ENCODE measurements around the gene ZNRD2. TPM values are rescaled to one million over a fixed set of nuclear protein-coding genes. Genes with fewer than 3 reads are reported as not detected.
"Not testable (repeated sequence)": the region's sequence is repeated elsewhere in the genome, so short reads cannot be mapped to it uniquely, and the experiment has no call there.

The ZNRD2 gene, protein sequence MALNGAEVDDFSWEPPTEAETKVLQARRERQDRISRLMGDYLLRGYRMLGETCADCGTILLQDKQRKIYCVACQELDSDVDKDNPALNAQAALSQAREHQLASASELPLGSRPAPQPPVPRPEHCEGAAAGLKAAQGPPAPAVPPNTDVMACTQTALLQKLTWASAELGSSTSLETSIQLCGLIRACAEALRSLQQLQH
- 10 to 100 TPM; 50.0 to 72.9 (median 58.8) TPM for polyA plus RNA-seq

DNA sequence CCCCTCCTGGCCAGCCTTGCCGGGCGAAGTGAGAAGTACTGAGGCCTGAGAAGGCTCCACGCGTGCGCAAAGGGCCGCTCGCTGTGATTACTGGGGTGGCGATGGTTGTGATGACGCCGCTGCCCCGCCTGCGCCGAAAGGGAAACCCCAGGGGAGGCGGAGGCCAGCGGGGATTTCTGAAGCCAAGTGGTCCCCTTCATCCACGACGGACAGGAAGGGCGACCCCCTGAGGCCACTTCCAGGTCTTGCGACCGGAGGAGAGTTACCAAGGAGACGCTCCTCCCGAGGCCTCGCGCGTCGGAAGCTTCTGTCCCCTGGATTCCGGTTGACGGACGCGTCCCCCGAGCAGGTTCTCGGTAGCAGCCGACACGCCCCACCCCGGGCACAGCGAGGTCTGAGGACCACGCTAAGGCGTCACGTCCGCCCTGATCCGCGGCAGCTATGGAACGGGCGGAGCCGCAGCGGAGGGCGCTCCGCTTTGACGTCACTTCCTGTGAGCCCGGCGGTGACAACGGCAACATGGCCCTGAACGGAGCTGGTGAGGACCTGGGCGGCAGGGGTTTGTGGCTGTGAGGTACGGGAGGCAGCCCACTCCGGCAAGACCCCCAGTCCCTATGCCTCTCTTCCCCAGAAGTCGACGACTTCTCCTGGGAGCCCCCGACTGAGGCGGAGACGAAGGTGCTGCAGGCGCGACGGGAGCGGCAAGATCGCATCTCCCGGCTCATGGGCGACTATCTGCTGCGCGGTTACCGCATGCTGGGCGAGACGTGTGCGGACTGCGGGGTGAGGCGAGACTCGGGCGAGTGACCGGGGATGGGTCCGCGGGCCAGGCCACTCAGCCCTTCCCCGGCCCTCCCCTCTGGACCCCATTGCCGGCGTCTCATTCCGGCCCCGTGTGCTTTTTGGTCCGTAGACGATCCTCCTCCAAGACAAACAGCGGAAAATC, at the start of gene ZNRD2:
ZNRD2 (plus strand) TSS at position 505 of the 946 bp plus-strand sequence; CDS start at position 520, 15 bp downstream.
- WGBS, 3 donors, result 0% methylated on average over 89 of the region's 89 CpGs
- H3K27ac ChIP-seq (ENCODE audit: low read depth, low read length), result peak within 1 kb of the TSS; percentile 61

DNA sequence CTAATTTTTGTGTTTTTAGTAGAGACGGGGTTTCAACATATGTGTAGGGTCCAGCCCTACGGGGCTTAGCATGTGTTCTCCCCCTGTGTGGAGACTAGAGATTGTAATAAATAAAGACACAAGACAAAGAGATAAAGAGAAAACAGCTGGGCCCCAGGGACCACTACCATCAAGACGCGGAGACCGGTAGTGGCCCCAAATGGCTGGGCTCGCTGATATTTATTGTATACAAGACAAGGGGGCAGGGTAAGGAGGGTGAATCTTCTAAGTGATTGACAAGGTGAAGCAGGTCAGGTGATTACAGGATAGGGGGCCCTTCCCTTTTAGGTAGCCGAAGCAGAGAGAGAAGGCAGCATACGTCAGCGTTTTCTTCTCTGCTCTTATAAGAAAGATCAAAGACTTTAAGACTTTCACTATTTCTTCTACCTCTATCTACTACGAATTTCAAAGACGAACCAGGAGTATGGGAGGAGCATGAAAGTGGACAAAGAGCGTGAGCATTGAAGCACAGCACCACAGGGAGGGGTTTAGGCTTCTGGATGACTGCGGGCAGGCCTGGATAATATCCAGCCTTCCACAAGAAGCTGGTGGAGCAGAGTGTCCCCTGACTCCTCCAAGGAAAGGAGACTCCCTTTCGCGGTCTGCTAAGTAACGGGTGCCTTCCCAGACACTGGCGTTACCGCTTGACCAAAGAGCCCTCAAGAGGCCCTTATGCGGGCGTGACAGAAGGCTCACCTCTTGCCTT, 48.3 kb upstream of the ZNRD2 start:
- H3K27ac ChIP-seq (ENCODE audit: low read depth, low read length), result not testable (repeated sequence)
- WGBS, 3 donors, result 77 to 83% (median 79%) methylated on average over 20 of the region's 20 CpGs

DNA sequence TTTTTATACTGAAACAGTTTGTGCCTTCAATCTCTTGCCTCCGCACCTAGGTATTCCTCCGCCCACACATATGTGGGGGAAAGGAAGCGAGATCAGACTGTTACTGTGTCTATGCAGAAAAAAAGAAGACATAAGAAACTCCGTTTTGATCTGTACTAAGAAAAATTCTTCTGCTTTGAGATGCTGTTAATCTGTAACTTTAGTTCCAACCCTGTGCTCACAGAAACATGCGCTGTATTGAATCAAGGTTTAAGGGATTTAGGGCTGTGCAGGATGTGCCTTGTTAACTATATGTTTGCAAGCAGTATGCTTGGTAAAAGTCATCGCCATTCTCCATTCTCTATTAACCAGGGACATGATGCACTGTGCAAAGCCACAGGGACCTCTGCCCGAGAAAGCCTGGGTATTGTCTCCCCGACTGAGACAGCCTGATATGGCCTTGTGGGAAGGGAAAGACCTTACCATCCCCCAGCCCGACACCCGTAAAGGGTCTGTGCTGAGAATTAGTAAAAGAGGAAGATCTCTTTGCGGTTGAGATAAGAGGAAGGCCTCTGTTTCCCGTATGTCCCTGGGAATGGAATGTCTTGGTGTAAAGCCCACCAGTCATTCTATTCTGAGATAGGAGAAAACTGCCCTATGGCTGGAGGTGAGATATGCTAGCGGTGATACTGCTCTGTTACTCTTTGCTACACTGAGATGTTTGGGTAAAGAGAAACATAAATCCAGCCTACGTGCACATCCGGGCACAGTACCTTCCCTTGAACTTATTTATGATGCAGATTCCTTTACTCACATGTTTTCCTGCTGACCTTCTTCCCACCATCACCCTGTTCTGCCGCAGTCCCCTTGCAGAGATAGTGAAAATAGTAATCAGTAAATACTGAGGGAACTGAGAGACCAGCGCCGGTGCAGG, 47.3 kb upstream of the ZNRD2 start:
- 56 to 61% (median 60%) methylated on average over 18 of the region's 18 CpGs for WGBS, 3 donors
- not testable (repeated sequence) for H3K27ac ChIP-seq (ENCODE audit: low read depth, low read length)

- WGBS, 3 donors, result 81 to 90% (median 87%) methylated on average over 7 of the region's 7 CpGs
- not testable (repeated sequence) for H3K27ac ChIP-seq (ENCODE audit: low read depth, low read length)
Observed at GRCh38 chr11:65523631-65523968, 46.7 kb upstream of the ZNRD2 start.

DNA sequence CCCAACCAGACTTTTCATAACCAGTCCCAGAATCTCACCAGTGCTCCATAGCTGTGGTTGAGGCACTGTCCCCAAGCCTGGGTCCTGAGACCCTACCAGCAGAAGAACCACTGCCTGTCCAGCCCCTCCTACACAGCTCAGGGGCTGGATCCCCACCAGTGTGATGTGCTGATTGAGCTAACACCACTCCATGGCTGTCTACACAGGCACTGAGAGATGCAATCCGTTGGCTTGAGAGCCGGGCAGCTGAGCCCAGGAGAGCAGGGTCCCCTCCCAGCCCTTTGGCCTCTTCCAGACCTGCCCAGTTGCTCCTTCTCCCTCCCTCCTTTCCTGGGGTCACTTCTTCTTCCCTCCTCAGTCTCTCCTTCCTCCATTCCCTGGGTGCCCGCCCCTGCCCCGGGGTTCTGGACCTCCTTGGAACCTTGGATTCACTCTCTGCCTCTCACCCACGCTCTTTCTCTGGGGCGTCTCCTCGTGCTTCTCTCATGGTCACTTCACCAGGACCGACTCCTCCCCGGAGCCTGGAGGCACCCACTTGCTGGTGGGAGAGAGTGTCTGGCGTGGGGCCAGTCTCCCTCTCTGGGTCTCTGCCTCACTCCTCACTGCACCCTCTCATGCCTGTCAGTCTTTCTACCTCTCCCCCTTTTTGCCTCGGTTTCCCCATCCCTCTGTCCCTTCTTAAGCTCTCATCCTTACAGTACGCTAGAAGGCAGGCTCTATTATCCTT, 46.1 kb upstream of the ZNRD2 start:
- 37 to 53% (median 39%) methylated on average over 12 of the region's 12 CpGs for WGBS, 3 donors
- no peak overlapping the region for H3K27ac ChIP-seq (ENCODE audit: low read depth, low read length)

DNA sequence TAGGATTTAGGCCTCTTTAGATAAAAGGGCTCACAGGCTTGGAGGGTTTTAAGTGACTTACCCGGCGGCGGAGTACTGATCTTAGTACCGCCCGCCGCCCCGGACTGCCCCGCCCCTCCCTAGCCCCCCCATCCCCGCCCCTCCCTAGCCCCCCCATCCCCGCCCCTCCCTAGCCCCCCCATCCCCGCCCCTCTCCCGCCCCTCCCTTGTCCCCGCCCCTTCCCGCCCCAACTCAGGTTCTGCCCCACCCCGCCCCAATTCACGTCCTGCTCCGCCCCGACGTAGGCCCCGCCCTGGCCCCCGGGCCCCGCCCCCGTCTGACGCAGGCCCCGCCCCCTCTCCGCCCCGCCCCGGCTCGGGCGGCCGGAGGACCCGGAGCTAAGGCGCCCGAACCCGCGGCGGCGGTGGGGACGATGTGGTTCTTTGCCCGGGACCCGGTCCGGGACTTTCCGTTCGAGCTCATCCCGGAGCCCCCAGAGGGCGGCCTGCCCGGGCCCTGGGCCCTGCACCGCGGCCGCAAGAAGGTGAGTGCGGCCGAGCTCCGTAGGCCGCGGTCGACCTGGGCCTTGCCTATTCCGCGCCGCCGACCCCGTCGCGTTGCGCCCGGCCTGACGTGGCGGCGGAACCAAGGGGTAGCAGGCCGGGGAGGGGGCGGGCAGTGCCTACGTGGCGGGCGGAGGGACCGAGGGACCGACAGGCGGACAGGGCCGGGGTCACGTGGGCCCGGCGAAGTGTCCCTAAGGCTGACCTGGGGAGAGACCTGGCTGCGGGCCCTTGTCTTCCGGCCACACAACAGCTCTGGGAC, 45.3 kb upstream of the ZNRD2 start, which contains the start of gene SCYL1:
SCYL1 (plus strand) TSS at position 343 of the 805 bp plus-strand sequence; CDS start at position 414, 71 bp downstream.
- H3K27ac ChIP-seq (ENCODE audit: low read depth, low read length), result no peak within 1 kb of the TSS
- WGBS, 3 donors, result 0 to 2% (median 1%) methylated on average over 40 to 82 of the region's 82 CpGs

DNA sequence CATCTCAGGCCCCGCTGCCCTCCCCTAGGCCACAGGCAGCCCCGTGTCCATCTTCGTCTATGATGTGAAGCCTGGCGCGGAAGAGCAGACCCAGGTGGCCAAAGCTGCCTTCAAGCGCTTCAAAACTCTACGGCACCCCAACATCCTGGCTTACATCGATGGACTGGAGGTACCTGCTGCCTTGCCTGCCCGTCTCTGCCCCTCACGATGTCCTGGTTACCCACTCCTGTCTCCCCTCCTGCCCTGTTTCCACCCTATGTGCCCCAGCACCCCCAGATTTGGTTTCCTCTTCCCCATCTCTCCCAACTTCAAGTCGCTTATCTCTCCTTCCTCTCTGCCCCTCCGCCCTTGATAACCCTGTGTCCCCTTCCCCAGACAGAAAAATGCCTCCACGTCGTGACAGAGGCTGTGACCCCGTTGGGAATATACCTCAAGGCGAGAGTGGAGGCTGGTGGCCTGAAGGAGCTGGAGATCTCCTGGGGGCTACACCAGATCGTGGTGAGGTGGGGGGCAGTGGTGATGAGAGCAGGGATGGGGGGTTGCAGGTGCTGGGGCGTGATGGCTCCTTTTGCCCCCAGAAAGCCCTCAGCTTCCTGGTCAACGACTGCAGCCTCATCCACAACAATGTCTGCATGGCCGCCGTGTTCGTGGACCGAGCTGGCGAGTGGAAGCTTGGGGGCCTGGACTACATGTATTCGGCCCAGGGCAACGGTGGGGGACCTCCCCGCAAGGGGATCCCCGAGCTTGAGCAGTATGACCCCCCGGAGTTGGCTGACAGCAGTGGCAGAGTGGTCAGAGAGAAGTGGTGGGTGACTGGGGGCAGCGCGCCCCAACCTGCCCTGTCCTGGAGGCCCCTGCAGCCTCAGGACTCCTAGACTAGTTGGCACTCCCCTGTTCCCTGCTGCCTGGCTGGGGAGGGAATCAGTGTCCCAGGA, 44.5 kb upstream of the ZNRD2 start:
- 41 to 46% (median 44%) methylated on average over 29 to 31 of the region's 31 CpGs for WGBS, 3 donors

DNA sequence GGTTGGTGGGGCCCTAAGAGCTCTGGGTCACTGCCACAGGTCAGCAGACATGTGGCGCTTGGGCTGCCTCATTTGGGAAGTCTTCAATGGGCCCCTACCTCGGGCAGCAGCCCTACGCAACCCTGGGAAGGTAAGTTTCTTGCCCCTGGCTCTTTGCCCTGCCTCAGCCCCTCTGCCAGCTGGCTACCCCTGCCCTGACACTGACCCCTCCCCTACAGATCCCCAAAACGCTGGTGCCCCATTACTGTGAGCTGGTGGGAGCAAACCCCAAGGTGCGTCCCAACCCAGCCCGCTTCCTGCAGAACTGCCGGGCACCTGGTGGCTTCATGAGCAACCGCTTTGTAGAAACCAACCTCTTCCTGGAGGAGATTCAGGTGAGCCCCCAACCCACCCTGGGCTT, 43.5 kb upstream of the ZNRD2 start:
- 92 to 94% (median 93%) methylated on average over 6 to 8 of the region's 8 CpGs for WGBS, 3 donors
- H3K27ac ChIP-seq (ENCODE audit: low read depth, low read length), result no peak overlapping the region

More for the DNA sequence above, 44.5 kb upstream of the ZNRD2 start:
- H3K27ac ChIP-seq (ENCODE audit: low read depth, low read length), result no peak overlapping the region

DNA sequence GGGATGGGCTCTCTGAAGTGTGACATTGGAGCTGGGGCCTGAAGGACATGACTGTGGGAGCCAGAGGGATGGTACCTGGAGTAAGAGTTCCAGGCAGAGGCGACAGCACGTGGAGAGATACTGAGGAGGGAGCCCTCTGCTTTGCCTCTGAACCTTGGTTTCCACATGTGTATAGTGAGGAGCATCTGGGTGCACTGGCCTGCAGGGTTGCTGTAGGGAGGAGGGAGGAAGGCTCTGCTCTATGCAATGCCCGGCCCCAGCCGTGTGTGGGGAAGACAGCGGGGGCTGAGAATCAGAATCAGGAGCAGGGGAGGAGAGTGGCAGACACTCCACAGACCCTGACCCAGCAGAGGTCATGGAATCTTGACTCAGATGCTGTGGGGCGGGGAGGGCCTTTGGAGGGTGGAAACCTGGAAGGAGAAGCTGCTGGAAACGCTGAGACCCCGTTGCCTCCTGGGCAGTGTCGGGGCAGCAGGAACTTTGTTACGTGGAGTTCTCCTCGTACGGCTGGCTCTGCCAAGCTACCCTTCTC, 41.4 kb upstream of the ZNRD2 start:
- WGBS, 3 donors, result 80 to 89% (median 81%) methylated on average over 12 of the region's 12 CpGs
- H3K27ac ChIP-seq (ENCODE audit: low read depth, low read length), result no peak overlapping the region

GRCh38 chr11:65529475-65530156, 40.7 kb upstream of the ZNRD2 start:
- no peak overlapping the region for H3K27ac ChIP-seq (ENCODE audit: low read depth, low read length)
- 68 to 81% (median 75%) methylated on average over 10 of the region's 10 CpGs for WGBS, 3 donors

- 80 to 88% (median 83%) methylated on average over 5 of the region's 5 CpGs for whole genome bisulfite sequencing, 3 donors
- H3K27ac ChIP-seq (ENCODE audit: low read depth, low read length), result no peak overlapping the region
Observed at GRCh38 chr11:65530157-65530496, 40.1 kb upstream of the ZNRD2 start.

DNA sequence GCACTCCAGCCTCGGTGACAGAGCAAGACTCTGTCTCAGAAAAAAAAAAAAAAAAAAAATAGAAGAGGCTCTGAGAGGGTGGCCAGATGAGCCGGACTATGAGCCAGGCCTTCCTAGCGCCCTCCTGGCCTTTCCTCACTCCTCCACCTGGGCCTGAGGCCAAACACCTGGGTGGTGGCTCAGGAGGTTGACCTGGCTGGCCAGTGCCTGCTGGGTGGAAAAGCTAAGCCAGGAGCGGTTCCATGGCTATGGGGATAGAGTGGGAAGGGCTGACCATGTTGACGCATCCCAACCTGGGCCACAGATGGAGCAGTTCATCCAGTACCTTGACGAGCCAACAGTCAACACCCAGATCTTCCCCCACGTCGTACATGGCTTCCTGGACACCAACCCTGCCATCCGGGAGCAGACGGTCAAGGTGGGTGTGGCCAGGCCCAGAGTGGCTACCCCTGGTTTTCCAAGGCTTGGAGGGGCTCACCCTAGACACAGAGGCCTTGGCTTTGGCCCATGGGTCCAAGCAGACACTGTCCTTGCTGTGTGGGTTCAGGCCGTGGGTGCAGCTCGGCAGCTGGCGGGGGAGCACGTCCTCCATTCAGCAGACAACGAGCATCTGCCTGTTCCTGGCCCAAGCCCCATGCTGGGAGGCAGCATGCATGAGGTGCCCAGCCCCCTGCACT, 37.8 kb upstream of the ZNRD2 start:
- H3K27ac ChIP-seq (ENCODE audit: low read depth, low read length), result no peak overlapping the region
- WGBS, 3 donors, result 77 to 87% (median 82%) methylated on average over 15 of the region's 15 CpGs

GRCh38 chr11:65535102-65535501, 35.2 kb upstream of the ZNRD2 start:
- H3K27ac ChIP-seq (ENCODE audit: low read depth, low read length), result no peak overlapping the region
- 85 to 90% (median 85%) methylated on average over 9 of the region's 9 CpGs for WGBS, 3 donors

All from adipose tissue (tissue), 3 donors.